GM18520 (cell line): ENCODE results near the gene NXPH4.

ENCODE experiments used
- ATAC-seq: cut with Tn5 transposase; IDR thresholded peaks from one replicate; pipeline ENCODE4 v1.9.1; 2021; ENCODE audit not compliant: unreplicated experiment

Gene NXPH4

DNA sequence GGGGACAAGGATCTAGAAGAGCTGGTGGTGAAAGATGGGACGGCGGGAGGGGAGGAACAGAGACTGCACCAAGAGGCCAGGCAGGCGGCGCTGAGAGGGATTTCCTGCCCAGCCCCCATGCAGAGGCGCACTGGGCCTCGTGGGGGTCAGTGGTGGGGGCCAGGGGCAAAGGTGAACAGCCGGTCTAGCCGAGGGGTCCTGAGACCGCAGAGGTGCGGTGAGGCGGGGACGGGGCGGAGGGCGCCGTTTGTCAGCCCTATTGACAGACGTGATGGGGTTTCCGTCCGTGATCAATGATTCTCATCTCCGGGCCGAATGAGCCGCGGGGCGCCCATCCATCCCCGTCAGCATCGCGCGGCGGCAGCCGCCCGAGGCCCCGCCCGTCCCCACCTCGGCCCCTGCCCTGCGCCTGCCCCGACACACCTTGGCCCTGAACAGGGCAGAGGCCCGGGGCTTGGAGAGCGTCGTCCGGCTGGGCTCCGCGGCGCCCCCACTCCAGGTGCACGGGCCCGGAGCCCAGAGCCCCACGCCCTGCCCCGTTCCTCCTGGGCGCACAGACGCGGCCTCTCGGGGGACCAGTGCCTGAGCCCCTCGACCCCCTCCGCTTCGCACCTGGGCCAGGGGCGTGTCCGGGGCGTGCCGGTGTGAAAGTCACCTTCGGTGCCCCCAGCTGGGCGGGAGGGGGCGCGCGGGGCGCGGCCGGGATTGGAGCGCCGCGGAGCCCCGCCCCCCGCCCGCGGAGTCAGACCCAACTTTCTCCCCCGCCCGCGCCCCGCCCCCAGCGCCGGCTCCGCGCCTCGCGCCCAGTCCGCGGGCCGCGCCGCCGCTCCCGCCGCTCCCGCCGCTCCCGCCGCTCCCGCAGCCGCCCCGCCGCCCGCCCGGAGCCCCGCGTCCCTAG, at the start of gene NXPH4:
Gene NXPH4 (plus strand): TSS at position 781 of the 898 bp plus-strand sequence. CDS start 176 bp downstream, outside the sequence.
- ATAC-seq = no peak

DNA sequence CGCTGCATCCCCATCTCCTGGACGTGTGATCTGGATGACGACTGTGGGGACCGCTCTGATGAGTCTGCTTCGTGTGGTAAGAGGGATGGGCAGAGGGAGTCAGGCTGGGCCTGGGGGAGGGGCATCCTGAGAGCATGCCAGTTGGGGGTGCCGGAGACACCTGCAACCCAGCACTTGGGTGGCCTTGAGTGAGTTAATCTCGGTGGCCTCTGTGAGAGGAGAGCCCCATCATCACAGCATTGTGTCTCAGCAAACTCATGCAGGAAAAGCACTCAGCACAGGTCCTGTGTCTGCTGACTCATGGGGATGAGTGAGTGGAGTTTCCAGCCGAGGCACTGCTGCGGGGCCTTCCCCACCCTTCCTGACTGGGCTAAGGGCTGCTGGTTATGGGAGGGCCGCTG, 49.6 kb upstream of the NXPH4 start:
- no peak for ATAC-seq

DNA sequence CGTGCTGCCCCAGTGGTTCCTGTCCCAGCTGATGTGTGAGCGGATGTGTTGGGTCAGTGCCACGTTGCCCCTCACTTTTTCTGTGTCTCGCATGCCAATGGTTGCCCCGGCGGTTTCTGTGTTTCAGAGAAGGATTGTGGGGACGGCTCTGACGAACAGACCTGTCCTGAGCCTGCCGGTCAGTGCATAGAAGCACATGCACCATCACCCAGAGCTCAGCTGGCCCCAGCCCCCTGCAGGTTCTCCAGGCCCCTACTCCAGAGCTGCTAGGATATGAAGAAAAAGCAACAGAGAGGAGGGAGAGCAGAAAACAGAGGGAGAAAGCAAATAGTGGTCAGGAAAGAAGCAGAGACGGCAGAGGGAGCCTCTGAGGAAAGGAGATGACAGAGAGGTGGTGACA, 48.5 kb upstream of the NXPH4 start:
- no peak for ATAC-seq

DNA sequence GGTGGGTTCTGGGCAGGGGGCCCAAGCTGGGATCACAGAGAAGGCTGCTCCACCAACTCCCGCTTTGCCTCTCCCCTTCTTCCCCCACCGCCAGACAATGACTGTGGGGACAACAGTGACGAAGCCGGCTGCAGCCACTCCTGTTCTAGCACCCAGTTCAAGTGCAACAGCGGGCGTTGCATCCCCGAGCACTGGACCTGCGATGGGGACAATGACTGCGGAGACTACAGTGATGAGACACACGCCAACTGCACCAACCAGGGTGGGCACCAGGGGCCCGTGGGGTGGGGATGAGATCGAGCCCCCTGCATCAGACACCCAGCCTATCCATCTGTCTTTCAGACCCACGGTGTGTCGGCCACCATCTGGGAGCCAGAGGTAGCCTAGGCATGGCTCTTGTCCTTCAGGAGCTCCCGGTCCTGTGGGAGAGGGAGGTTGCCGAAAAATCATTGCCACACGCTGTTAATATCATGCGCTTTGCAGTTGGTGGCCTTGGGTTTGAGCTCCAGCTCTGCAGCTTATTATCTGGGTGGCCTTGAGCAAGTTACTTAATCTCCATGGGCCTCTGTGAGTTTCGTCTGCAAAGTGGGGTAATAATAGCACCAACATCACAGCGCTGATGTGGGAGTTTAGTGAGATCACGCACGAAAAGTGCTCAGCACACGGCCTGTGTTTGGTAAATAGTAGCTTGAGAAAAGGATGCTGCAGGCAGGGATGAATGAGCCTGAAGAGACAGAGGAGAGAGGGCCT, 47.4 kb upstream of the NXPH4 start:
- ATAC-seq = no peak

DNA sequence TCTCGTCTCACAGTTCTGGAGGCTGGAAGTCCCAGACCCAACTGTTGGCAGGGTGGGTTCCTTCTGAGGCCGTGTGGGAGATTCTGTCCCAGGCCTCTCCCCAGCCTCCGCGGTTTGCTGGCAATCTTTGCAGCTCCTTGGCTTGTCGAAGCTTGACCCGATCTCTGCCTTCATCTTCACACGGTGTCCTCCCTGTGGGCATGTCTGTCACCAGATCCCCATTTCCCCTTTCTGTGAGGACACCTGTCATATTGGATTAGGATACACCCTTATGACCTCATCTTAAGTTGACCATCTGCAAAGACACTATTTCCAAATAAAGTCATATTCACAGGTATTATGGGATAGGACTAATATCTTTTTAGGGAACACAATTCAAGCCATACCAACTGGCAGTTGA, 46.6 kb upstream of the NXPH4 start:
- no peak for ATAC-seq

DNA sequence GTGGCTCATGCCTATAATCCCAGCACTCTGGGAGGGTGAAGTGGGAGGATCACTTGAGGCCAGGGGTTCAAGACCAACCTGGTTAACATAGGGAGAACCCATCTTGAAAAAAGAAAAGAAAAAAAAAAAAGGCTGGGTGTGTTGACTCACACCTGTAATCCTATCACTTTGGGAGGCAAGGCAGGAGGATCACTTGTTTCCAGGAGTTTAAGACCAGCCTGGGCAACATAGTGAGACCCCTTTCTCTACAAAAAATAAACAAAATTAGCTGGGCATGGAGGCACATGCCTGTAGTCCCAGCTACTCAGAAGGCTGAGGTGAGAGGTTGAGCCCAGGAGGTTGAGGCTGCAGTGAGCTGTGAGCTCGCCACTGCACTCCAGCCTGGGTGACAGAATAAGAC, 46.2 kb upstream of the NXPH4 start:
- no peak for ATAC-seq

DNA sequence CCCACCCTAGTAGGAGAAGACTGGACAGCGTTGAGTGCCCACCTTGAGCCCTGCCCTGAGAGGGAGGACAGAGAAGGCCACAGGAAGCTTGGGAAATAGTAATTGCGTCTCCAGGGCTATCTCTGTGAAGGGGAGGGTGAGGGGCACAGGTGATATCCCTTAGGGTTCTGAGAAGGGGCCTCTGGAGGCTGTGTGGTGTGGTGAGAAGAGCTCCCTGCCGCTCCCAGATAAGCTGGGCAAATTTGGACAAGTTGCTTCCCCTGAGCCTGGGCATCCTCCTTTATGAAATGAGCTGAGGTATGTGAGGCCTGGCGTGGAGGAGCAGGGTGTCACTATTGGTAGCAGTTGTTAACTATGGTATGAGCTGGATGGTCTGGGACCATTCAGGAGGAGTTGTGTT, 45.7 kb upstream of the NXPH4 start:
- no peak for ATAC-seq

DNA sequence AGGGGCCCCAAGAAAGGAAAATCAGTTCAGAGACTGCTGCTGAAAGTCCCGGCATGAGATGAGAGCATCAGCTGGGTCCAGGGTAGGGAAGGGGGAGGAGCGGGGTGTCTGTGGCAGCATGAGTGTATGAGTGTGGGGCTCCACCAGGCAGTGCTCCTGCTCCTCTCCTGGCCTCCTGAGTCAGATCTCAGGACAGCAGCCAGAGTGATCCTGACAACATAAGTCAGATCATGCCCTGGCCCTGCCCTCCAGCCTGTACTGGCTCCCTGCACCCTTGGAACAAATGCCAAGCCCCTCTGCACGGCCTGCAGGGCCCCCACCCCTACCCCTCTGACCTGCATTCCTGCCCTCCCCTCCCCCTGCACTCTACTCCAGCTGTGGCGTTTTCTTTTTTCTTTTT, 44.9 kb upstream of the NXPH4 start:
- no peak for ATAC-seq

DNA sequence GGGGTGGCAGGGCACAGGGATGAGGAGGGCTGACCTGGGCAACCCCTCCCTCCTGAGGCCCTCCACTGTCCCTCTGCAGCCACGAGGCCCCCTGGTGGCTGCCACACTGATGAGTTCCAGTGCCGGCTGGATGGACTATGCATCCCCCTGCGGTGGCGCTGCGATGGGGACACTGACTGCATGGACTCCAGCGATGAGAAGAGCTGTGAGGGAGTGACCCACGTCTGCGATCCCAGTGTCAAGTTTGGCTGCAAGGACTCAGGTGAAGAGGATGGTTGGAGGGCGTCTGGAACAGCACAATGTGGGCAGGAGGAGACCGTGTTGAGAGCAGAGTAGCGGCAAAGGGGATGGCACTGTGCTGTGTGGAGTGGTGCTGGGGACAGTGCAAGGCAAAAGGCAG, 43.5 kb upstream of the NXPH4 start:
- no peak for ATAC-seq

DNA sequence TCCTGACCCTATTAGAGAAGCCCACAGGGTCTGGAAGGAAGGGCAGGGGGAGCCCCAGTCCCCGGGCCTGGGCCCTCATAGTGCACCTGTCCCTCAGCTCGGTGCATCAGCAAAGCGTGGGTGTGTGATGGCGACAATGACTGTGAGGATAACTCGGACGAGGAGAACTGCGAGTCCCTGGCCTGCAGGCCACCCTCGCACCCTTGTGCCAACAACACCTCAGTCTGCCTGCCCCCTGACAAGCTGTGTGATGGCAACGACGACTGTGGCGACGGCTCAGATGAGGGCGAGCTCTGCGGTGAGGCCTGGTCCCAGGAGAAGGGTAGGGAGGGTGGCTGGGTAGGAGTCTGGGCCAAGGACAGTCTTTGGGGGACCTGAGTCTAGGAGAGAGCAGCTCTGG, 42.9 kb upstream of the NXPH4 start:
- no peak for ATAC-seq

DNA sequence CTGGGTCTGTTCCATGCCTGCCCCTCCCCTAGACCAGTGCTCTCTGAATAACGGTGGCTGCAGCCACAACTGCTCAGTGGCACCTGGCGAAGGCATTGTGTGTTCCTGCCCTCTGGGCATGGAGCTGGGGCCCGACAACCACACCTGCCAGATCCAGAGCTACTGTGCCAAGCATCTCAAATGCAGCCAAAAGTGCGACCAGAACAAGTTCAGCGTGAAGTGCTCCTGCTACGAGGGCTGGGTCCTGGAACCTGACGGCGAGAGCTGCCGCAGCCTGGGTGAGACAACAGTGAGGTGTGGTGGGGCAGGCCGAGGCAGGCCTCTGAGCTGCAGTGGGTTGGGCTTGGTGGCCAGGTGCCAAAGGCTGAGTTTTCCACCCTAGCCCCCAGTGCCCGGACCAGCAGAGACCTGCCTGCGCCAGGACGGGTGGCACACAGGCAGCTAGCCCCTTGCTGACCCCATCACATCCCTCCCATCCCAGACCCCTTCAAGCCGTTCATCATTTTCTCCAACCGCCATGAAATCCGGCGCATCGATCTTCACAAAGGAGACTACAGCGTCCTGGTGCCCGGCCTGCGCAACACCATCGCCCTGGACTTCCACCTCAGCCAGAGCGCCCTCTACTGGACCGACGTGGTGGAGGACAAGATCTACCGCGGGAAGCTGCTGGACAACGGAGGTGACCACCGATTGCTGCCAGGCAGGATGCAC, 41.0 kb upstream of the NXPH4 start:
- ATAC-seq = no peak

DNA sequence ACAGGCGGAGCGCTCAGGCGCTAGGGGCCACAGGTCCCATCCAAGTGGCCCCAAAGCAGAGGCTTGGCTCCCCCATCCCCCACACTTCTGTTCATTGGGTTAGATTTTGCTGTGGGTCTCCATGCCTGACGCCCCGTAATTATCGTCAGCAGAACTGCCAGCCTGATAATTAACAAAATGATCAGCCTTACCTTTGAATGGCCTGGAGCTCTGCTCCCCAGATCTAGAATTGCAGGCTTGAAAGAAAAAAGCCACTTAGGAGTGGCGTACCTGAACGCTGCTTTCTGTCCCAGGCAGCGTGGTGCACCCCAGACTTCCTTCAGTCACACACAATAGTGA, 40.5 kb upstream of the NXPH4 start:
- no peak for ATAC-seq

DNA sequence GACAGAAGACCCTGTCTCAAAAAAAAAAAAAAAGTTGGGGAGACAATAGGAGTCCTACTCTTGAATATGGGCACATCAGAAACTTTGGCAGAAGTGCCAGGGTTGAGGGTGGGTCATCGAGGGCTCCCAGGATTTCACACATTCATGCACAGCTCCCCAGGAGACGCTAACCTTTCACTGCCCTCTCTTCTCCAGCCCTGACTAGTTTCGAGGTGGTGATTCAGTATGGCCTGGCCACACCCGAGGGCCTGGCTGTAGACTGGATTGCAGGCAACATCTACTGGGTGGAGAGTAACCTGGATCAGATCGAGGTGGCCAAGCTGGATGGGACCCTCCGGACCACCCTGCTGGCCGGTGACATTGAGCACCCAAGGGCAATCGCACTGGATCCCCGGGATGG, 39.7 kb upstream of the NXPH4 start:
- ATAC-seq = no peak

DNA sequence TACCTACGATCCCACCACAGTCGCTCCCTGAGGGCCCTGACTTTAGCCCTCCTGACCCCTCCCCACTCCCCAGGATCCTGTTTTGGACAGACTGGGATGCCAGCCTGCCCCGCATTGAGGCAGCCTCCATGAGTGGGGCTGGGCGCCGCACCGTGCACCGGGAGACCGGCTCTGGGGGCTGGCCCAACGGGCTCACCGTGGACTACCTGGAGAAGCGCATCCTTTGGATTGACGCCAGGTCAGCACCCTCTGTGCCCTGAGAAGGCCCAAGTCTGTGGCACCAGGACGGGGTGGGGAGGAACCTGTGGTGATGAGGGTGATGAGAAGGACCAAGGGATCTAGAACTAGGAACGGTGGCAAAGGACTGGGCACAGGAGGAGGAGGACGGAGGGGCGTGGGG, 39.2 kb upstream of the NXPH4 start:
- no peak for ATAC-seq

DNA sequence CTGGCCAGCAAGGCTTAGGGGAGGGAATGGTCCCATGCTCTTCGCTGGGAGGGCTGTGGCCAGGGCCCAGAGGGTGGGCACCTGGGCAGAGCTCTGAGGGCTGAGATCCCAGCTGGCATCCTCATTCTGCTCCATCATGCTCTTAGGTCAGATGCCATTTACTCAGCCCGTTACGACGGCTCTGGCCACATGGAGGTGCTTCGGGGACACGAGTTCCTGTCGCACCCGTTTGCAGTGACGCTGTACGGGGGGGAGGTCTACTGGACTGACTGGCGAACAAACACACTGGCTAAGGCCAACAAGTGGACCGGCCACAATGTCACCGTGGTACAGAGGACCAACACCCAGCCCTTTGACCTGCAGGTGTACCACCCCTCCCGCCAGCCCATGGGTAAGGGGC, 38.4 kb upstream of the NXPH4 start:
- ATAC-seq = no peak

DNA sequence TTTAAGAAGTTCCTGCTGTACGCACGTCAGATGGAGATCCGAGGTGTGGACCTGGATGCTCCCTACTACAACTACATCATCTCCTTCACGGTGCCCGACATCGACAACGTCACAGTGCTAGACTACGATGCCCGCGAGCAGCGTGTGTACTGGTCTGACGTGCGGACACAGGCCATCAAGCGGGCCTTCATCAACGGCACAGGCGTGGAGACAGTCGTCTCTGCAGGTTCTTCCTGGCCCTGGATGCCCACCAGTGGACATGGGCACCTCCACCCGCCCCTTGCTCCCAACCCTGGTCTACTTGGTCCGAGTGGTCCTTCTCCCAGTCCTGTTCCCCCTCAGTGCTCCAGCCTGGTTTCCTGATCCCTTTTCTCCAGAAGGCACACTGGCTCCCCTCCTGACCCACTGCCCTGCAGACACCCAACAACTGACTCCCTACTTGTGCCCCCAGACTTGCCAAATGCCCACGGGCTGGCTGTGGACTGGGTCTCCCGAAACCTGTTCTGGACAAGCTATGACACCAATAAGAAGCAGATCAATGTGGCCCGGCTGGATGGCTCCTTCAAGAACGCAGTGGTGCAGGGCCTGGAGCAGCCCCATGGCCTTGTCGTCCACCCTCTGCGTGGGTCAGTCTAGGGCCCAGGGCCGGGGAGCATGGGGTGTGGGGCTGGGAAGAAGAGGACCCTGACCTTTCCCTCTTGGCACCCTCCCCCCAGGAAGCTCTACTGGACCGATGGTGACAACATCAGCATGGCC, 37.1 kb upstream of the NXPH4 start:
- no peak for ATAC-seq

DNA sequence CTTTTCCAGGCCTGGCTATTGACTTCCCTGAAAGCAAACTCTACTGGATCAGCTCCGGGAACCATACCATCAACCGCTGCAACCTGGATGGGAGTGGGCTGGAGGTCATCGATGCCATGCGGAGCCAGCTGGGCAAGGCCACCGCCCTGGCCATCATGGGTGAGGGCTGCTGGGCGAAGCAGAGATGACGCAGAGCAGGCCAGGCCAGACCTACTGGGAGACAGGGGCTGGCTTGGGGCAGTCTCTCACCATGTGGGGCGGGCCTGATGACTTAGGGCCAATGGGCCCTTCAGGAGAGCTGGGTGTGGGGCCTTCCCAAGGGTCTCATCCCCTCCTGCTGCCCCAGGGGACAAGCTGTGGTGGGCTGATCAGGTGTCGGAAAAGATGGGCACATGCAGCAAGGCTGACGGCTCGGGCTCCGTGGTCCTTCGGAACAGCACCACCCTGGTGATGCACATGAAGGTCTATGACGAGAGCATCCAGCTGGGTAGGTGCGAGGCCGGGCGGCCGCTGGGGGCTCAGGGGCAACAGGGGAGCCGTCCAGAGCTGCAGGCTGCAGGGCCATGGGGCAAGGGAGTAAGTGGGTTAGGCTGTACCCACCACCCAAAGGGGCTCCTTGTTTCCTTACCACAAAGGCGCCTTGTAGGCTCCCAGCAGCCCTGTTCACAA, 36.1 kb upstream of the NXPH4 start:
- no peak for ATAC-seq

DNA sequence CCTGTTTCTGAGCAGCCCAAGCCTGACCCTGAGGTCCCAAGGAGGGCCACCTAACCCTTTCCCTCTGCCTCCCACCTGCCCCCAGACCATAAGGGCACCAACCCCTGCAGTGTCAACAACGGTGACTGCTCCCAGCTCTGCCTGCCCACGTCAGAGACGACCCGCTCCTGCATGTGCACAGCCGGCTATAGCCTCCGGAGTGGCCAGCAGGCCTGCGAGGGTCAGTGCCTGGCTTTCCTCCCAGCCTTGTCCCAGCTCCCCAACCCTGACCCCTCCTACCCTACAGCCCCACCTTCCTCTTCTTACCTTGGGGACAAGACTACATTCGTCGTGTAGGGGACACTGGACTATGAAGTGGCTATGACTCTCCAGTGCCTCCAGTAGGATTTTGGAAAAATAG, 35.5 kb upstream of the NXPH4 start:
- ATAC-seq = no peak

DNA sequence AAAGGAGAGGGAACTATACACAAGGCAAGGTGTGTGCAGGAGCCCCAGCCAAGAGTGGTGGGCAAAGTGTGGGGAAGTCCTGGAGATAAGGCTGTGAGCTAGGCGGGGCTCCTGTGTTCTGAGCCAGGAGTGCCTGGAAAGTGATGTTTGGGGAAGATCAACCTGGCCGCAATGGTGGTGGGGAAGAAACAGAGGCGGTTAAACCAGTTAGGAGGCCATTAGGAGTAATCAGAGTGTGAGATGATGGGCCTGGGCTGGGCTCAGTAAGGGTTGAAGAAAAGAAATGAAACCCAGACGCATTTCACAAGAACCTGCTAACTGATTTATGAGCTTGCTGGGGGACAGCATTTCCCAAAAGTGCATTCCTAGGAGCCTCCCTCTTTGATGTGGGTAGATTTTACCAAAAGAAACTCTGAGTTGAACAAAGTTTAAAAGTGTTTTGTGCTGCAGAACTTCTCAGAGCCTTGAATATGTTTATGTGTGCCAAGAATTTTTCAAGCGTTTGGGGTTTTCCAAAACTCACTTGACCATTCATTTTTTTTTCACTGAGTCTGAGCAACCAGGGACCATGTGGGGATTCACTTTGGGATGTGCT, 34.9 kb upstream of the NXPH4 start:
- ATAC-seq = no peak

DNA sequence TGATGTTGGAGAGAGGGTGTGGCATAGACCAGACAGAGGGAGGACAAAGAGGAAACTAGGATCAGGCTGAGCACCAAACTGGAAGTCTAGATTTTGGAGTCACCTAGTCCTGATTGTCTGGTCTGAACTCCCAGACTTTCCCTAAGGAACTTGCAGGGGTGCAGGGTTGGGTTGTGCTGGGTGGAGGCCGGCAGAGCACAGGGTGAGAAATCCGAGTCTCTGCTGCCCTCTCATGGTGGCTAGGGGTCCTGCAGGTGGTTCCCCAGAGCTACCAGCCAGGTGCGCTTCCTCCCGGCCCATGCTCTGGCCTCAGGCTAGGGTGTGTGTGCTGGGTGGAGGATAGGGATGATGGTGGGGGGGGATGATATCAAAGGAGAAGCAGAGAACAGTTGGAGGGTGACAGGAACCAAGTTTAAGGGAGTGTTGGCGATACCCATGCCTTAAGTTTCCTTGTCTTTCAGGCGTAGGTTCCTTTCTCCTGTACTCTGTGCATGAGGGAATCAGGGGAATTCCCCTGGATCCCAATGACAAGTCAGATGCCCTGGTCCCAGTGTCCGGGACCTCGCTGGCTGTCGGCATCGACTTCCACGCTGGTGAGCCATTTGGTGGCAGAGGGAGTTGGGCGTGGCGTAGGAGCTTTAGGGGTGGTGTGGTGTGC, 33.5 kb upstream of the NXPH4 start:
- ATAC-seq = peak; percentile 60
